Chondrocyte (in vitro differentiated cells): ENCODE results near the gene PAX5. TPM values are rescaled to one million over a fixed set of nuclear protein-coding genes. Genes with fewer than 3 reads are reported as not detected.

Experiments
- DNase-seq: peaks from one replicate; pipeline ENCODE4 v3.0.0; 2021; ENCODE audit warnings: mixed read lengths, low spot score
- H3K27ac Mint-ChIP-seq: one replicate; pipeline ENCODE4 v1.8.0; 2021; ENCODE audit warnings: mild to moderate bottlenecking, moderate library complexity, mixed read lengths; ENCODE audit not compliant: unreplicated experiment
- H3K27me3 Mint-ChIP-seq: 2 replicates; pipeline ENCODE4 v1.8.0; 2021; ENCODE audit warnings: low read depth, mixed read lengths
- H3K36me3 Mint-ChIP-seq: 2 replicates; pipeline ENCODE4 v1.8.0; 2021; ENCODE audit warnings: low read depth, mixed read lengths
- H3K4me1 Mint-ChIP-seq: 2 replicates; pipeline ENCODE4 v1.8.0; 2021; ENCODE audit warnings: low read depth, mild to moderate bottlenecking, mixed read lengths
- H3K4me3 Mint-ChIP-seq: one replicate; pipeline ENCODE4 v1.8.0; 2021; ENCODE audit warnings: mild to moderate bottlenecking, moderate library complexity, mixed read lengths; ENCODE audit not compliant: unreplicated experiment
- H3K9me3 Mint-ChIP-seq: 2 replicates; pipeline ENCODE4 v1.8.0; 2021; ENCODE audit warnings: low read depth, mixed read lengths
- total RNA-seq: library from RNA; stranded (reverse); gene quantifications from 3 replicates; pipeline ENCODE4 v1.2.1, GENCODE V29; 2021
- TF ChIP-seq, protein P1 (sequence below): fragments of 200-600 bp; sonication (generic); IDR thresholded peaks from 2 replicates; pipeline ENCODE4 v1.5.0; 2021; ENCODE audit warnings: antibody characterized with exemption, mild to moderate bottlenecking, moderate library complexity

The PAX5 gene
- total RNA-seq, 1 donor from 2014 or later = not detected

DNA sequence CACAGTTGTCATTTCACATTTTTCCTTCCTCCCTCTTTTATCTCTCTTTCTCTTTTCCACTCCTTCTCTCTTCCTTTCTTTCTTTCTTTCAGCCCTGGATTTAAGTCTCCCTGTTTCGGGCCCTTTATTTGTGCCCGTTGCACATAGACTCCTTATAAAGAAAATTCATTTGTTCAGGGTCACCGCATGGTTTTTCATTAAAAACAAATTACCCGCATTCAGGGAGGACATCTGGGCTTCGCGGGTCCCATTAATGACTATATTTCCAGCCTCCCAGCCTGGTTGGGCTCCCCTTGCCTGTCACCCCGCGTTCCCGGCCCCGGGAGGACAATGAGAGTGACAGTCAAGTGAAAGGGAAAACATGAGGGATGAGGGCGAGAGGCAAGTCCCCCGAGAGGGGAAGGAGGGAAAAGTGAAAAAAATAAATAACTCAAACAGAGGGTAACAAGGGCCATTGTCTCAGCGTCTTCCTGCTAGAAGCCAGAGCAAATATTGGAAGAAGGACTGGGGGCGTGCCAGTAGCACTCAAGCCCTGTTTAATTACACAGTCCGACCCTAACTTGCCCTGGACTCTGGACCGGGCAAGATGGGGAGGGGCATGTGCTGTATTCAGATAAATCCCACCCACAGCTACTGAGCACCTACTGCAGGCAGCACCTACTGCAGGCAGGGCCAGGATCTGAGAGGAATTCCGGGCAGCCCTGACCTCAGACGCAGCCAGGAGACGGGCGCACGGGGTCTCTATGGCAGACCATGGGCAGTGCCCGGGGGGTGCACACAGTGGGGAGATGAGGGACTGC, 166.2 kb downstream of the PAX5 start:
- Mint-ChIP-seq H3K27ac (no peak overlapping the region), H3K9me3 (no peaks in the 10 kb centered on the region), H3K4me3 (no peak overlapping the region), H3K36me3 (no peaks in the 10 kb centered on the region), H3K4me1 (no peaks in the 10 kb centered on the region), H3K27me3 (peaks cover 38% of the 10 kb centered on the region)
- no peak for DNase-seq
- TF ChIP-seq, protein P1, sequence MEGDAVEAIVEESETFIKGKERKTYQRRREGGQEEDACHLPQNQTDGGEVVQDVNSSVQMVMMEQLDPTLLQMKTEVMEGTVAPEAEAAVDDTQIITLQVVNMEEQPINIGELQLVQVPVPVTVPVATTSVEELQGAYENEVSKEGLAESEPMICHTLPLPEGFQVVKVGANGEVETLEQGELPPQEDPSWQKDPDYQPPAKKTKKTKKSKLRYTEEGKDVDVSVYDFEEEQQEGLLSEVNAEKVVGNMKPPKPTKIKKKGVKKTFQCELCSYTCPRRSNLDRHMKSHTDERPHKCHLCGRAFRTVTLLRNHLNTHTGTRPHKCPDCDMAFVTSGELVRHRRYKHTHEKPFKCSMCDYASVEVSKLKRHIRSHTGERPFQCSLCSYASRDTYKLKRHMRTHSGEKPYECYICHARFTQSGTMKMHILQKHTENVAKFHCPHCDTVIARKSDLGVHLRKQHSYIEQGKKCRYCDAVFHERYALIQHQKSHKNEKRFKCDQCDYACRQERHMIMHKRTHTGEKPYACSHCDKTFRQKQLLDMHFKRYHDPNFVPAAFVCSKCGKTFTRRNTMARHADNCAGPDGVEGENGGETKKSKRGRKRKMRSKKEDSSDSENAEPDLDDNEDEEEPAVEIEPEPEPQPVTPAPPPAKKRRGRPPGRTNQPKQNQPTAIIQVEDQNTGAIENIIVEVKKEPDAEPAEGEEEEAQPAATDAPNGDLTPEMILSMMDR = no peak

DNA sequence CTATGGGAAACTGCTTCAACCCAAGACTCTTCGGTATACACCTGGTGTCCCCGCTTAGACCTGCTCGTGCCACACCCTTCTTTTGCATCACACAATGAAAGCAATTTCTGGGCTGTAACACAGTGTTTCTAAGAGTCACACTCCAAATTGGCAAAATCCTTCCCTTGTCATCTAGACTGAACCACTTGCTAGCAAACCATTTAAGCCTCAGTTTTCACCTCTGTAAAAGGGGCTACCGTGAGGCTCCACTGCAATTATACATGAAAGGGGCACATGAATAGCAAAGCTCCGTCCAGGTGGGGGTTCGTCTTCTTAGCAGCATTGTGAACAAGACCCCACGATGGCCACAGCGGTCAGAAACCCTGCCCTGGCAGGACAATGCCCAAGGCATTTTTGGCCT, 166.8 kb downstream of the PAX5 start:
- Mint-ChIP-seq H3K27me3 (peaks cover 36% of the 10 kb centered on the region), H3K4me3 (no peak overlapping the region)
- no peak for DNase-seq

DNA sequence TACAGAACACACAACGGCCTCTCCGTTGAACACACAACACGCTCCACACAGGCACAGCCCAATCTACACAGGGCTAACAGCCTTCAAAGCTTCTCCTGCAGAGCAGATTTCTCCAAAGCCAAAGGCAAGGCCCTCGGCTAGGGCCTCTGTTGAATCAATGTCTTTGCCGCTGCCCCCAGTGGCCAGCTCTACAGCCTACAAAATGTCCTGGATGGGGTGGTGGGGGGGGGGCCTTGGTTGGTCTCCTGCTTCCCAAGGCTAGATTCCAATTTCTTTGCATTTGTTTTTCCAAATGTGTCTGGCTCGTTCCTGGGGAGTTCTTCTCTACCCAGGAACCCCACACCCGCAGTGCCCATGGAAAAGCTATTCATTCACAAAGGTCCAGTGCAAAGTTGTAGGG, 167.2 kb downstream of the PAX5 start:
- Mint-ChIP-seq H3K27ac (no peak overlapping the region), H3K27me3 (peaks cover 39% of the 10 kb centered on the region), H3K4me3 (no peak overlapping the region), H3K4me1 (no peaks in the 10 kb centered on the region), H3K9me3 (no peaks in the 10 kb centered on the region), H3K36me3 (no peaks in the 10 kb centered on the region)
- TF ChIP-seq, protein P1 = peak; percentile 37
- no peak for DNase-seq

More for the DNA sequence above, 166.8 kb downstream of the PAX5 start:
- no peaks in the 10 kb centered on the region for H3K36me3 Mint-ChIP-seq
- H3K4me1 Mint-ChIP-seq = no peaks in the 10 kb centered on the region
- TF ChIP-seq, protein P1 = no peak
- no peaks in the 10 kb centered on the region for H3K9me3 Mint-ChIP-seq
- H3K27ac Mint-ChIP-seq = no peak overlapping the region

DNA sequence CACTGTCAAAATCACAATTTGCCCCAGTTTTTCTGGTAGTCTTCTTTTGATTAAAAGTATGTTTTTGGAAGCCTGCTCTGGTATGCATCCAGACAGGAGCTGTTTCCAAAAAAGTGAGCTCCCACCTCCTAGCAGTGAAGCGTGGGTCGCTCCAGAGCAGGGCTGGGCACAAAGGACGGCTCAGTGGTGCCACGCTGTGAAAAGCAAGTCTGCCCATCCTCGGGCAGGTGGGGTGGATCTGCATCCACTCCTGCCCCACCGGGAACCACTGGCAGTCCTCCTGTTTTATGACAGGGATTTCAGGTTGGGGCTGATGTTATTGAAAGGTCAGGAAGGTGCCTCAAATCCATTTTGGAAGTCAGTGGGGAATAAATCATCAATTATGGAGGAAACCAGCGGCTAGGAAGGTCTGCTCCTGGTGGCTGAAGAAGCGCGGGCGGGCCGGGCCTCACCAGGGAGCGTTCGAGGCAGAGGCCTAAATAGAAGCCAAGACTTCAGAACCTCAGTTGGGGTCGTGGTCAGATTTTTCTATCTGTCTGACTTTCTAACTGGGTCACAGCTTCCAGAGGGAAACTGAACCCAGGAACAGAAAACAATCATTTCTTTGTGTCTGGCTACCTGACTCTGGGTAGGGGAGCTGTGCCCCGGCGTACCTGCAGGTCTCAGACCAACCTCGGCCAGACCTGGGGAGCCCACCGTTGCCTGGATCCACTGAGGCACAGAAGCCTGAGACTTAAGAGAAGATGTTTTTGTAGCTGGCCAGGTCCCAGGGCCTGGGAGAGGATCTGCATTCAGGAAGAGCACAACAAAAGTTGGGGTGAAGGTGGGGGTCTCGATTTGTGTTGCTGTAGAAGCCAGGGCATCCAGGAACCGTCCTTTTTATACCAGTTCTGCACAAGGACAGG, 168.1 kb downstream of the PAX5 start:
- Mint-ChIP-seq H3K27me3 (peaks cover 39% of the 10 kb centered on the region), H3K36me3 (no peaks in the 10 kb centered on the region), H3K27ac (no peak overlapping the region), H3K4me1 (no peaks in the 10 kb centered on the region), H3K9me3 (no peaks in the 10 kb centered on the region), H3K4me3 (no peak overlapping the region)
- TF ChIP-seq, protein P1 = no peak
- DNase-seq = no peak
